Thoracic aorta endothelial cell (primary cell): ENCODE data around the gene FBLN2. TPM values are rescaled to one million over a fixed set of nuclear protein-coding genes. Genes with fewer than 3 reads are reported as not detected.

ENCODE experiments used
- total RNA-seq: library from RNA; depleted of rRNA; stranded (reverse); fragments of >200 nt; gene quantifications from 2 replicates; pipeline ENCODE4 v1.2.3, GENCODE V29; 2012

Gene FBLN2
- total RNA-seq: 0.22 and 0.40 TPM in 2 replicates

GRCh38 chr3:13548696-13549622 lies at the start of gene FBLN2:
FBLN2 (plus strand) TSS chr3:13549125; CDS start chr3:13570356, 21,231 bp downstream.

Other genes with a start within 250 kb of the FBLN2 start
- gene NUP210, start 128.8 kb upstream of the FBLN2 start, total RNA-seq: 0.53 and 17.7 TPM in 2 replicates
- gene HDAC11, start 68.8 kb upstream of the FBLN2 start, total RNA-seq: 4.1 and 6.4 TPM in 2 replicates